Stimulated activated CD4-positive, alpha-beta T cell treated with anti-CD3 and anti-CD28 coated beads, TNF-alpha, amount 100 ng/mL, for 4 hours (primary cell): ENCODE results near the gene TSPAN18.

Experiments used
- DNase-seq, 3 experiments: peaks; one replicate each; pipeline ENCODE4 v3.0.0-alpha.2; 2020; ENCODE audit warnings: low read depth in 3 of 3

TSPAN18 gene

GRCh38 chr11:44797051-44797450 is 70.3 kb downstream of the TSPAN18 start:
- no peak for DNase-seq

GRCh38 chr11:44797886-44798606 is 71.3 kb downstream of the TSPAN18 start:
- no peak for DNase-seq

DNA sequence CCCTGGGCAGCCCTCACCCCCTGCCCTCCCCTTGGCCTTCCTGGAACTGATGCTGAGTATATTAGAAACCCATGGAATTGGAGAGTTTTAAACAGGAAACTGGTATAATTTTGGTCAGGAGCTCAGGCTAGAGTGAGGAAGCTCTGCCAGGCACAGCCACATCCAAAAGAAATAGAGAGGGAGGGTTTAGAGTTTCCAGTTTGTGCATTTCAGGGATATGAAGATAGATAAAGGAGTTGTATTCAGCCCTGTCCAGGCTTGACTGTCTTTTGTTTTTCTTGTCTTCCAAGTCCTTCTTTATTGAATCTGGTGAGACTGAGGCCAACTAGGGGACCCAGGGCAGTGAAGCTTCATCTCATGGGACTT is 71.8 kb downstream of the TSPAN18 start:
- no peak for DNase-seq

DNA sequence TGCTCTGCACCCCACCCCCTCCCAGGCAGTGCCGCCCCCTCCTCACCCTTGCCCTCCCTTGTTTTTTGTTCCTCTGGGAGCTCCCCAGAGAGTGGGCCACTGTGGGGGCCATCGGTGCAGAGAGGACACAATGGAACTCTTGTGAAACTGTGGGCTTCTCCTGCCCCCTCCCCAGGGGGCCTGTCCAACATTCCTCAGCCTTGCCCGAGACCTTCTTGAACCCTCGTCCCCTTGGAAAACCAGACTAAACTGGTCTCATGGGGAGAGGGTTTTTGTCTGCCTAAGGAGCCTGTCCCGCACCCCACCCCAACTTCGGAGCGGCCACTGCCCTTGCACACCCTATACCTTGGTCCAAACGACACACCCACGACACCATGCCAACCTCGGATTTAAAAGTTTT is 72.2 kb downstream of the TSPAN18 start:
- no peak for DNase-seq

DNA sequence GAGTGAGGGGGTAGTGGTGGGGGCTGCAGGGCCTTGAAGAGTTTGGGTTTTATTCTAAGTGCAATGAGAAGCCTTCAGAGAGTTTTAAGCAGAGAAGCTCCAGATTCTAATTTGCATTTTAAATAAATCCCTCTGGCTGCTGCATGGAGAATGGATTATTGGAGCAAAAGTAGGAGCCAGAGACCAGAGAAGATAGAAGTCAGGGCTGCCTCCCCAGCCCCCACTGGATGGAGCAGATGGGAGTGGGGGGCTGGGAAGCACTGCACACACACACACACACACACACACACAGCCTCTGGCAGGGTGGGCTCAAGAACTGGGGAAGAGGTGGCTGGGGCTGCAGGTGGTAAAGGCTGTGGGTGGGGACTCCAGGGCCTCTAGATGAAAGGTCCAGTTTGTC is 75.6 kb downstream of the TSPAN18 start:
- no peak for DNase-seq

DNA sequence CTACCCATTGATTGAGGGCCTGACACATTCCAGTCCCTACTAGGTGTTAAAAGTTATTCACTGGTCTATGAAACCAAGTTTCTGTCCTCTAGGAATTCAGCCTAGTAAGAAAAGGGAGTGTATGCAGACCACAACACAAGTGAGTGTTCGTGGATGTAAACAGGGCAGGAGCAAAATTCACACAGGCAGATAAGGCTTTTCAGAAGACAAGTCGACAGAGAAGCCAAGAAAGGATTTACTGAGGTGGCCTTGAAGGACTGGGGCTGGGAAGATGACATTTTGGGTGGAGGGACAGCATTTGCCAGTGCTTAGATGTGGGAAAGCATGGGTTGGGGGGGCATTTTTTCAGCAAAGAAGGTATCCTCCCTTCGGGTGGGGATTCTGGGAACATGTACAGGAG is 76.2 kb downstream of the TSPAN18 start:
- no peak for DNase-seq

- DNase-seq: no peak
These were observed 78.0 kb downstream of the TSPAN18 start for GRCh38 chr11:44804449-44805437.

DNA sequence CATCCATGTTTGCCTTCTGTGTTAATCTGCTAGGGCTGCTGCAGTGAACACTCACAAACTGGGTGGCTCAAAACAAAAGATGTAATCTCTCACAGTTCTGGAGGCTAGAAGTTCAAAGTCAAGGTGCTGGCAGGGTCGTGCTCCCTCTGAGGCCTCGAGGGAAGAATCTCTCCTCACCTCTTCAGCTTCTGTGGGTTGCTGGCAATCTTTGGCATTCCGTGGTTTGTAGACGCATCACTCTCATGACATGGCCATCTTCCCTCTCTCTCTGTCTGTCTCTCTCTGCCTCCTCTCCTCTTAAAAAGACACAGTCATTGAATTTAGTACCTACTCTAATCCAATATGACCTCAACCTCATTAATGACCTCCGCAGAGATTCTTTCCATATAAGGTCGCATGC is 78.8 kb downstream of the TSPAN18 start:
- no peak for DNase-seq

DNA sequence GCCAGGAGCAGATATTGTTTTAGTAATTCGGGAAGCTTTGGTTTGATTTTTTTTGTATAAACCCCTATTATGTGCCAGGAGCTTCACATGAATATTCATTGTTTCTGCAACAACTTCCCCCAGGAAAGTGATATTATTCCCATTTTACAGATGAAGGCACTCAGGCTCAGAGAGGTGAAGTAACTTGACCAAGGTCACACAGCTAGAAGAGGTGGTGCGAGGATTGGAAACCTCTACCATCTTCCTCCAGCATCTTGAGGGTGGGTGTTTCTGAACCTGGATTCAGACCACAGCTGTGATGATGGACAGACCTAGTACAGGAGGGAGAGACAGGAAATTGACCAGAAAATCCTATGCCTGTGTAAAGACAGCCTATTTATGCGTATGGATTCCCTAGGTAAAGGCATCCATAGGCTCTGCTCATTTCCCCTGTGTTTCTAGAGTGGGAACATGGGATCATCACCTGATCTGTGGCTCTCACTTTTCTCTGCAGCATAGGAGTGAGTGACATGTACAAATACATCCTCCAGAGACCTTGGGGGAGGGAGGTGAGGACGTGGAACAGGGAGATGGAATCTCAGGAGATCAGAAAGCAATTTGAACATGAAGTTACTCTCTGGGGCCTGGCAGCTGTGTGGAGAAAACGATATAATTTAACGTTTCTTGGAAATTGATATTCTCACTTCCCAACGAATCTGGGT is 81.4 kb downstream of the TSPAN18 start:
- no peak for DNase-seq

DNA sequence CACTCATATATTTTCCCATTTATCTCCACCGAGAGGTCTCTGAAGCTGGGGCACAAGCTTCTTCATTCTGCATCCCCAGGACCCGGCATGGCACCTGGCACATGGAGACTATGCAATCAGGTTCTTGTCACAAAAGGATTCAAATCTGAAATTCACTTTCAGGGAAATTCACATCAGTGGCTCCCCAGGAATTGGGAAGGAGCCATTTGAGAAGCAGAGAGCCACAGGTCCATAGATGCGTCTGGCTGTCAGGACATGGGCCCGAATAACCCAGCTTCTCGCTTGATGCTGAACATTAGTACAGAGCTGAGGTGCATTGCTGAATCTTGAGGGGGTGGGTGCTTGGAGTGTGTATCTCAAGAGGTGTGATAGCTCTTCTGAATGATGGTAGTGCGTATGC is 82.5 kb downstream of the TSPAN18 start:
- DNase-seq: no peak

DNA sequence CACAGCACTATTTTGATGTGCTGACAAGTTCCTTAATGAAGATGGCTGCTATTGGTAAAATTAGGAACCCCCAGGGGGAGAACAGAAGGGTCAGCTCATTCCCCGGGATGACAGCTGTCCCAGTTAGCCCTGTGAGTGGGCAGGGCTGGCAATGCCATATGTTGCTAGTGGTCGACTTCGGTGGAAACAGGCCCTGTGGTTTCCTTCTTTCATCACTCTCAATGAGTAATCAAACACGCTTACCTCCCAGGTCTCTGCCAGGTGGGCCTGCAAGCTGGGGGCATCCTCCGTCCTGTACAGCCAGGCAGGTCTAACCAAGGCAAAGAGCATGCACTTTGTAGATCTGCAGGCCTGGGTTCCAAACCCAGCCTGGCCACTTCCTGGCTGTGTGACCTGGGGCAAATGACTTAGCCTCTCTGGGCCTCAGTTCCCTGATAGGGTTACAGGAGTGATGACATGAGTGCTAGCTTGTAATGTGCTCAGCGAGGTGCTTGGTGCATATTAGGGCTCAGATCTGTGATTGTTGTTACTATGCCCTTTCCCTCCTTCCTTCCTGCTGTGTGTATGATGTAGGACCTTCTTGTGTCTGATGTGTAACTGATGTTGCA is 85.2 kb downstream of the TSPAN18 start:
- DNase-seq: no peak

GRCh38 chr11:44812971-44813370 is 86.2 kb downstream of the TSPAN18 start:
- DNase-seq: no peak

DNA sequence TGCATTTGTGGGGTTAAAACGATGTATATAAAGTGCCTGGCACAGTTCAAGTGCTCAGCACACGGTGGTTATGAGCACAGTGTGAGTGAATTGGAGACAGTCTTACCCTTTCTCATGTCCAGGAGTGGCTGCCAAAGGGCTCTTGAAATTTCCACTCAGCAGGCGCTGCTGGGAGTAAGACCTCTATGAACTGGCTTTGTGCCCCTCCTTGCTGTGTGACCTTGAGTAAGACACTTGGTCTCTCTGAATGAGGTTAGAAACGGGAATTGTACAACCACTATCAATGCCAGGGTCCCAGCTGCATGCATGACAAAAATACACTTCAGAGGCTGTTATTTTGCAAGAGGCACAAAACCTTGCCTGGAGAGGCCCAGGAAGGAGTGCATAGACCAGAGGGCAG is 86.6 kb downstream of the TSPAN18 start:
- DNase-seq: no peak

DNA sequence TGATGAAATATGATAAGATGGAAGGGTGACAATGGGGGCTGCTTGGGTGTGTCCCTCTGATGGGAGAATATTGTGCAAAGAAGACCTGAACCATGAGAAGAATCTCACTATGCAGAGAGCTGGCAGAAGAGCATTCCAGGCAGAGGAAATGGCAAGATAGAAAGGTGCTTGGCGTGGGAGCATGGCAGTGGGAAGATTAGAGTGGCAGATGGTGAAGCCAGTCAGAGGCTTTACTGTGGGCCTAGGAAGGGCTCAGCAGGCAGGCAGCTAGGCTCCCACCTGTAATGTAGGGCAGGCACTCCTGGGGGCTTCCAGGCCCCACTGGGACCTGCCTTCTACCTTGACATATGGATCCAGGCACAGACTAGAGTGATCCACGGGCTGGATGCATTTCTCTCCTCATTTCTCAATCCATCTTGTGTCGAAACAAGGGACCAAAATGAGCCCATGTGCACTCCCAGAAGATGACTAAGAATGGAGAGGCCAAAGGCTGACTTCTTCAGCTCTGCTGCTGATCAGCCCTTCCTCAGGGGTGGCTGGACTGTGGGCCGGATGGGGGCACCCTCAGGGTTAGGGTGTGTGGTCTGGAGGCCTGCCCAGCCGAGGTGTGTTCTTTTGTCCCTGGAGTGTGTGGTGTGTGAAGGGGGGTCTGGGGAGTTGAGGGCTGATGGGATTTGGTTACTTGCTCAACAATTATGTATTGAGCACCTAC is 88.3 kb downstream of the TSPAN18 start:
- no peak for DNase-seq

DNA sequence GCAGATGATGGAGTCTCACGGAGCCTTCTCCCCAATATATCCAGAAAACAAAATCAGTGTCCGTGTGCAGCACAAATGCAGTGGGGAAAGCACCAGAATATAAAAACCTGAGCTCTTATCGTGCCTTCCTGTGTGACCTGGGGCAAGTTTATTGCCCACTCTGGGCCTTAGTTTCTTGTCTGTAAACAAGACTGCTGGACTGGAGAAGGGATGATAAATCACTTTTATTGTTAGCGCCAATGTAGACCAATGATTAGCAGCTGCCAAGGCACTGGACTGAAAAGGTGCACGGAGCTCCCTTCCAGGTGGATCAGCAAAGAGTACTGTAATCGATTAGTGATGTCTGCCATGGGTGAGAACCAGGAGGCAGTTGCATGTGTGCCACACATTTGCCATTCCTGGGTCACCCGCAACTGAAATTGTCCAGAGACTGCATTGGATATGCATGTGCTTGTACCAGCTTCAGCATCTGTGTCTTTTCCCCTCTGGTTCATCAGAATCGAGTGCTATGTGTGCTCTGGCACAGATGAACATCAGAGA is 89.2 kb downstream of the TSPAN18 start:
- no peak for DNase-seq

DNA sequence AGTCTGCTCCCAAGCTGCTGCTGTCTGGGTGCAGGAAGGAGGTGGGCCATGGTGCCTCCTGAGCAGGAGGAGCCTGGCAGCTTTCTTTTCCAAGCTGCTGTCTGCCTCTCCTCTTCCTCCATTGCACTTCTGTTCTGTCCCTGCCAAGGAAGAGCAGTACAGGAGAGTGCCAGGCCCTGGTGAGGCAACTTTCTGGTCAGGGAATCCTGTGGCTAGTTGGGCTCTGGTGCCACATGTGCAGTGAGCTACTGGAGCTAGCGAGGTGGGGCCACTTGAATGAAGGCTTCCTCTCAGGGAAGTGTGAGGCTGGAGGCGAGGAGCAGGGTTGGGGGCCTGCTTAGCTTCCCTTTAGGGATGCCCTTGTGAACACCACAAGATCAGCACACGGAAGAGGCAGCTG is 90.0 kb downstream of the TSPAN18 start:
- DNase-seq: no peak

- DNase-seq: no peak
These were observed 90.6 kb downstream of the TSPAN18 start for GRCh38 chr11:44817207-44817949.

- DNase-seq: no peak
These were observed 91.3 kb downstream of the TSPAN18 start for GRCh38 chr11:44818110-44818509.

DNA sequence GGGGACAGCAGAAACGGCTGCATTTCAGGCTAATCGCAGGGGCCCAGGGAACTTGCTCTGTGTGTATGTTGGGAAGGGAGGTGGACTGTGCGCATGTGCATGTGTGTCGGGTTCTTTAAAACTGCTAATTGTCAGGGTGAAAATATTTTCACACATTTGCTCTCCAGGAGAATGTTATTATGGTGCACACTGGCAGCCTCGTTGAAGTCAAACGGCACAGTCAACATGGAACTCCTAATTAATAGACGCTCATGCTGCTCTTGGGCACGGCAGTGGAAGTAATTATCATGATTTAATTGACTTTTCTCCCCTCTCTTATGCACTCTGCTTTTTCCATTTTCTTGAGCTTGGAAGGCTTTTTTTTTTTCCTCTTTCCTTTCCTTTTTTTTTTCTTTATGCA is 92.6 kb downstream of the TSPAN18 start:
- no peak for DNase-seq

- no peak for DNase-seq
These were observed 95.6 kb downstream of the TSPAN18 start for GRCh38 chr11:44822369-44822768.
